D341Med (cell line): ENCODE data around the gene FBXL22.
"Not testable (repeated sequence)": the region's sequence is repeated elsewhere in the genome, so short reads cannot be mapped to it uniquely, and the experiment has no call there.

Experiments used
- DNase-seq: peaks from one replicate; pipeline ENCODE4 v3.0.0; 2012; ENCODE audit warnings: low spot score

Gene FBXL22

GRCh38 chr15:63612300-63612699 lies 15.1 kb downstream of the FBXL22 start:
- DNase-seq = no peak

GRCh38 chr15:63615935-63616334 lies 18.7 kb downstream of the FBXL22 start:
- no peak for DNase-seq

GRCh38 chr15:63617147-63617546 lies 20.0 kb downstream of the FBXL22 start:
- DNase-seq = not testable (repeated sequence)

GRCh38 chr15:63617627-63618026 lies 20.4 kb downstream of the FBXL22 start:
- not testable (repeated sequence) for DNase-seq

GRCh38 chr15:63620760-63621159 lies 23.6 kb downstream of the FBXL22 start:
- not testable (repeated sequence) for DNase-seq

GRCh38 chr15:63623232-63623969 lies 26.2 kb downstream of the FBXL22 start:
- no peak for DNase-seq

- DNase-seq = no peak
Observed at GRCh38 chr15:63626955-63627354, 29.8 kb downstream of the FBXL22 start.

- DNase-seq = no peak
Observed at GRCh38 chr15:63628123-63628822, 31.1 kb downstream of the FBXL22 start.

- DNase-seq = no peak
Observed at GRCh38 chr15:63630036-63630751, 33.0 kb downstream of the FBXL22 start.

- DNase-seq = no peak
Observed at GRCh38 chr15:63633312-63633711, 36.1 kb downstream of the FBXL22 start.

GRCh38 chr15:63634154-63634553 lies 37.0 kb downstream of the FBXL22 start:
- no peak for DNase-seq

- DNase-seq = no peak
Observed at GRCh38 chr15:63636518-63637061, 39.4 kb downstream of the FBXL22 start.

- DNase-seq = no peak
Observed at GRCh38 chr15:63638839-63639238, 41.7 kb downstream of the FBXL22 start.

GRCh38 chr15:63640146-63640545 lies 43.0 kb downstream of the FBXL22 start:
- DNase-seq = no peak
